Right lobe of liver (tissue), 6 donors: ENCODE results near the gene SPON1. TPM values are rescaled to one million over a fixed set of nuclear protein-coding genes. Genes with fewer than 3 reads are reported as not detected.

Source experiments
- ATAC-seq, 4 donors: fragments of 200-7000 bp; cut with Tn5 transposase; one replicate each; pipeline ENCODE4 v1.9.1; 2020; ENCODE audit warnings: mild to moderate bottlenecking in 4 of 4, moderate library complexity in 4 of 4
- DNase-seq, 3 donors: peaks; one replicate each; pipeline ENCODE4 v3.0.0-alpha.2; 2020
- H3K27ac ChIP-seq, 3 donors: fragments of 200-600 bp; one replicate each; pipeline ENCODE4 v1.8.0; 2022
- H3K27me3 ChIP-seq, 2 donors: fragments of 200-600 bp; one replicate each; pipeline ENCODE4 v1.8.0; 2022
- H3K36me3 ChIP-seq, 4 donors: fragments of 200-600 bp; sonication (generic) in 1 of 4; one replicate each; pipeline versions ENCODE4 v1.5.1 to v1.8.0; 2017 to 2022; ENCODE audit warnings: control low read depth in 1 of 4
- H3K4me1 ChIP-seq, 4 donors: fragments of 200-600 bp; sonication (generic) in 1 of 4; one replicate each; pipeline versions ENCODE4 v1.5.1 to v1.8.0; 2017 to 2022; ENCODE audit warnings: control low read depth in 1 of 4
- H3K4me3 ChIP-seq, 3 donors: fragments of 200-600 bp; one replicate each; pipeline ENCODE4 v1.8.0; 2022
- H3K9me3 ChIP-seq, 4 donors: fragments of 200-600 bp; sonication (generic) in 1 of 4; one replicate each; pipeline versions ENCODE4 v1.5.1 to v1.8.0; 2017 to 2022; ENCODE audit warnings: control low read depth in 1 of 4
- POLR2A ChIP-seq: fragments of 450-650 bp; IDR thresholded peaks from one replicate; pipeline ENCODE4 v1.6.1; 2017; ENCODE audit warnings: antibody characterized with exemption, mild to moderate bottlenecking
- WGBS: methylation state at CpG from one replicate; pipeline ENCODE4 v1.1.6; 2018; ENCODE audit warnings: low coverage, low lambda C conversion rate; ENCODE audit not compliant: insufficient coverage; ENCODE audit errors: missing lambda C conversion rate; 5-methylcytosine and 5-hydroxymethylcytosine counted together
- intact Hi-C, 2 donors: fragments of 100-400 bp; cut with DNase I; formaldehyde crosslinking; loops; one replicate each; pipeline versions ENCODE4 v1.11.2 to v1.14.1; 2022
- total RNA-seq, 6 experiments: library from RNA; depleted of rRNA in 2 of 6; stranded (reverse); fragments of >200 nt in 2 of 6; fragmentation: NEBNext Ultra II Directional in 3 of 6; extraction: Animal tissue kit (Norgen Biotek cat#: 25700) in 3 of 6; gene quantifications; one replicate each; pipeline versions ENCODE4 v1.1.0 to v1.2.4, GENCODE V29; 2016 to 2023
- TF ChIP-seq, protein P1 (sequence below), 4 donors: fragments of 200-600 bp in 3 of 4; fragments of 450-650 bp in 1 of 4; IDR thresholded peaks; one replicate each; pipeline versions ENCODE4 v1.5.1 to v1.8.0; 2016 to 2022; ENCODE audit warnings: antibody characterized with exemption in 4 of 4, mild to moderate bottlenecking in 2 of 4
- donor health status: DM: no; HTN: yes; CAD: no.
- donor health status: DM: no; HTN: no; CAD: no.
- donor health status: DM: no; HTN: no; CAD: no.
- donor health status: DM: no; HTN: yes; CAD: no.
- donor health status: DM: no; HTN: yes; CAD: no.

Gene SPON1
- total RNA-seq, 6 experiments from 2014 or later = 0.51 to 2.4 (median 1.6) TPM

DNA sequence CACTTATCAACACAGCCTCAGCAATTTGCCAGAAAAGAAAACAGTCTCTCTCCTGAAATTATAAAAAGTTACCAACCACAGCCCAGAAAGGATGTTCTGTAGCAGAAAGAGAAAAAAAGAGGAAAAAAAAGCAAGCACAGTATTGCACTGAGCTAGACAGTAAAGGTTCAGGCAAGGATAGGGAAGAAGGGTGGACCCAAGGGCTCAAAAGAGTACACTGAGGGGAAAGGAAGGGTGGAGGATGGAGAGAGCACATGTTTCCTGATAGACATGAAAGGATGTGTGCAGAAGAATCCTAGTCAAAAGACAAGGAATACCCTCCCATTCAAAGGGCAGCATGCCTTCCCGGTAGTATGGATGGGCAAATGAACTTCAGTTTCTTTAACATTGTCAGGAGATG, 337.4 kb downstream of the SPON1 start:
- intact Hi-C loops = loop anchor here in 1 of 2 donors (10.0 kb wide), 2 partner anchors 115 to 155 kb away; no protein-coding TSS in a partner anchor
- no peak for ATAC-seq
- Histone ChIP-seq H3K9me3 (no peaks in the 10 kb centered on the region), H3K4me1 (peaks cover 0 to 4% (median 0%) of the 10 kb centered on the region in 4 donors), H3K36me3 (no peaks in the 10 kb centered on the region), H3K4me3 (no peak overlapping the region), H3K27me3 (no peaks in the 10 kb centered on the region), H3K27ac (no peak overlapping the region)
- no peak for DNase-seq
- WGBS = no CpG with 5 or more reads among the region's 1 CpG
- TF ChIP-seq, protein P1, sequence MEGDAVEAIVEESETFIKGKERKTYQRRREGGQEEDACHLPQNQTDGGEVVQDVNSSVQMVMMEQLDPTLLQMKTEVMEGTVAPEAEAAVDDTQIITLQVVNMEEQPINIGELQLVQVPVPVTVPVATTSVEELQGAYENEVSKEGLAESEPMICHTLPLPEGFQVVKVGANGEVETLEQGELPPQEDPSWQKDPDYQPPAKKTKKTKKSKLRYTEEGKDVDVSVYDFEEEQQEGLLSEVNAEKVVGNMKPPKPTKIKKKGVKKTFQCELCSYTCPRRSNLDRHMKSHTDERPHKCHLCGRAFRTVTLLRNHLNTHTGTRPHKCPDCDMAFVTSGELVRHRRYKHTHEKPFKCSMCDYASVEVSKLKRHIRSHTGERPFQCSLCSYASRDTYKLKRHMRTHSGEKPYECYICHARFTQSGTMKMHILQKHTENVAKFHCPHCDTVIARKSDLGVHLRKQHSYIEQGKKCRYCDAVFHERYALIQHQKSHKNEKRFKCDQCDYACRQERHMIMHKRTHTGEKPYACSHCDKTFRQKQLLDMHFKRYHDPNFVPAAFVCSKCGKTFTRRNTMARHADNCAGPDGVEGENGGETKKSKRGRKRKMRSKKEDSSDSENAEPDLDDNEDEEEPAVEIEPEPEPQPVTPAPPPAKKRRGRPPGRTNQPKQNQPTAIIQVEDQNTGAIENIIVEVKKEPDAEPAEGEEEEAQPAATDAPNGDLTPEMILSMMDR (IDR thresholded peaks at IDR 0.05) = no peak
- no peak for TF ChIP-seq POLR2A

DNA sequence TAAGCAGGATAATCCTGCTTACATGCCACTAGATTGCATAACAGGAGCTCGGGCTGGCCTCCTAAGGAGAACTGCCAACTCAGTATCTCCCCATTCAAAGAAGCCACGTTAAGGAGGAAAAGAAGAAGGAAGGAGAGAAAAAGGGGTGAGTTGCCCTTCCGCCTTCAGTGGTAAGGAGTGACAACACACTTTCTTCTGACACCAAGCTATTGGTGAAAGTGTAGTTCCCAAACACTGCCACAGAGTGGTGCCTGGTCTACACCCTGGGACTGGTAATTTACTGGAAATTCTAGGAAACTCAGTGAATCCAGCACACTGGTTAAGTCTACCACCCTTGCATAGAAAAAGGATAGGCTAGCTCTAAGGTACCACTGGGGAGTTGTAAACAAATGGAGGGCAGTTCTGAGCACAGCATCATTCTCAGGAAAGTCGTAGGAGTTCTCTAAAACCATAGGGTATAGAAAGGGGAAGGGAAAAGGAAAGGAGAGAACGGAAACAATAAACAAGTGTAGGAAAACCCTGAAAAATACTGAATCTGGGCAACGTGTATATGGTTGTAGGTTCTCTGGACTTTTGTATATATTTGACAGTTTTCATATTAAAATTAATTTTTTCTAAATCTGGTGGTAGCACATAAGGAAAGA, 338.3 kb downstream of the SPON1 start:
- no peak overlapping the region for H3K27ac ChIP-seq
- H3K4me1 ChIP-seq = peaks cover 0 to 4% (median 0%) of the 10 kb centered on the region in 4 donors
- 21% methylated on average over 6 of the region's 6 CpGs for WGBS
- TF ChIP-seq POLR2A = no peak
- TF ChIP-seq, protein P1 (IDR thresholded peaks at IDR 0.05) = peak; percentile 72 to 90 (median 82)
- ATAC-seq = peak; percentile 94 to 98 (median 97)
- no peak overlapping the region for H3K4me3 ChIP-seq
- no peaks in the 10 kb centered on the region for H3K36me3 ChIP-seq
- H3K9me3 ChIP-seq = no peaks in the 10 kb centered on the region
- intact Hi-C loops = loop anchor here in 1 of 2 donors (10.0 kb wide), 2 partner anchors 114 to 154 kb away; no protein-coding TSS in a partner anchor
- no peaks in the 10 kb centered on the region for H3K27me3 ChIP-seq
- peak in 2 of 3 donors; percentile 27 to 54 for DNase-seq

DNA sequence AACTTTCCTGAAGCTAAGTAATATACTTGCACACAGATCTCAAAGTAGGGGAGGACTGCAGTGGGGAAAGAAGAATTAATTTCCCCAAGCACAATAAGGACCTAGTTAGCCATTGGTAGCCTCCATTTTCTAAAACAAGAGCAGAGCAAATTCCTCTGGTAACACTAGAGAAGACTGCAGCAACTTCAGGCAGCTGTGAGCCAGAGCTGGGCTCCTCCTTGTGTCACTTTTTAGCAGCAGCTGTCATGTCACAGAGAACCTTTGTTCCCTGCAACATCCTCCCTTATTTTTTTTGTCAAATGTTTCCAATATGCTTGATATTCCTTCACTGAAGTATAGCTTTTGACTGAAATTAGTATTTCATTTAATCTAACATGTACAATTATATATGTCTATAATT, 342.1 kb downstream of the SPON1 start:
- intact Hi-C loops = loop anchor here in 1 of 2 donors (10.0 kb wide), 2 partner anchors 110 to 150 kb away; no protein-coding TSS in a partner anchor
- TF ChIP-seq, protein P1 (IDR thresholded peaks at IDR 0.05) = no peak
- TF ChIP-seq POLR2A = no peak
- no peak overlapping the region for H3K4me3 ChIP-seq
- H3K27me3 ChIP-seq = no peaks in the 10 kb centered on the region
- H3K27ac ChIP-seq = no peak overlapping the region
- peak in 1 of 4 donors; percentile 19 for ATAC-seq
- H3K36me3 ChIP-seq = no peaks in the 10 kb centered on the region
- no peak for DNase-seq
- no peaks in the 10 kb centered on the region for H3K9me3 ChIP-seq
- H3K4me1 ChIP-seq = peaks cover 0 to 21% (median 11%) of the 10 kb centered on the region in 4 donors

DNA sequence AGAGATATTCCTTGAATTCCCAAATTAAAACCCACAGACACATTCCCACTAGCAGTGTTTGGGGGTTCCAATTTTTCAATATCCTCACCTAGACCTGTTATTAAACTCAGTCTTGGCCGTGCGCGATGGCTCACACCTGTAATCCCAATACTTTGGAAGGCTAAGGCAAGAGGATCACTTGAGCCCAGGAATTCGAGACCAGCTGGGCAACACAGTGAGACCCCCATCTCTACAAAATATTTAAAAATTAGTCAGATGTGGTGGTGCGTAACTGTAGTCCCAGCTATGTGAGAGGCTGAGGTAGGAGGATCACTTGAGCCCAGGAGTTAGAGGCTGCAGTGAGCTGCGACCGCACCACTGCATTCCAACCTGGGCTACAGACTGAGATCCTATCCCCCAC, 343.1 kb downstream of the SPON1 start:
- ATAC-seq = no peak
- no peaks in the 10 kb centered on the region for H3K27me3 ChIP-seq
- intact Hi-C loops = loop anchor here in 1 of 2 donors (10.0 kb wide), 2 partner anchors 109 to 149 kb away; no protein-coding TSS in a partner anchor
- H3K4me3 ChIP-seq = no peak overlapping the region
- H3K9me3 ChIP-seq = no peaks in the 10 kb centered on the region
- DNase-seq = no peak
- TF ChIP-seq POLR2A = no peak
- TF ChIP-seq, protein P1 (IDR thresholded peaks at IDR 0.05) = no peak
- H3K27ac ChIP-seq = no peak overlapping the region
- WGBS = 95% methylated on average over 7 of the region's 7 CpGs
- no peaks in the 10 kb centered on the region for H3K36me3 ChIP-seq
- peaks cover 0 to 19% (median 11%) of the 10 kb centered on the region in 4 donors for H3K4me1 ChIP-seq
